Activated CD4-positive, alpha-beta T cell treated with anti-CD3 and anti-CD28 coated beads, Interleukin-2, amount 50 U/mL, for 1 hour (primary cell): Measurements from ENCODE around the gene FASTKD2.
"Not testable (repeated sequence)": the region's sequence is repeated elsewhere in the genome, so short reads cannot be mapped to it uniquely, and the experiment has no call there.

Experiments used
- DNase-seq: peaks from one replicate; pipeline ENCODE4 v3.0.0-alpha.2; 2020

Gene FASTKD2

GRCh38 chr2:206792645-206793044, 27.2 kb downstream of the FASTKD2 start:
- no peak for DNase-seq

GRCh38 chr2:206797376-206797775, 32.0 kb downstream of the FASTKD2 start:
- DNase-seq = no peak

- DNase-seq = no peak
These were observed 32.6 kb downstream of the FASTKD2 start for GRCh38 chr2:206798000-206798399.

GRCh38 chr2:206799083-206799482, 33.7 kb downstream of the FASTKD2 start:
- no peak for DNase-seq

GRCh38 chr2:206800506-206801417, 35.4 kb downstream of the FASTKD2 start:
- peak; percentile 34 for DNase-seq

- no peak for DNase-seq
These were observed 36.2 kb downstream of the FASTKD2 start for GRCh38 chr2:206801418-206802189.

GRCh38 chr2:206802654-206803514, 37.5 kb downstream of the FASTKD2 start:
- no peak for DNase-seq

GRCh38 chr2:206804326-206804725, 38.9 kb downstream of the FASTKD2 start:
- no peak for DNase-seq

GRCh38 chr2:206805887-206806607, 40.6 kb downstream of the FASTKD2 start:
- DNase-seq = no peak

GRCh38 chr2:206807624-206808023, 42.2 kb downstream of the FASTKD2 start:
- DNase-seq = not testable (repeated sequence)

GRCh38 chr2:206812471-206812870, 47.1 kb downstream of the FASTKD2 start:
- not testable (repeated sequence) for DNase-seq

- no peak for DNase-seq
These were observed 49.1 kb downstream of the FASTKD2 start for GRCh38 chr2:206814498-206814897.

GRCh38 chr2:206820807-206821206, 55.4 kb downstream of the FASTKD2 start:
- no peak for DNase-seq

GRCh38 chr2:206823178-206823577, 57.8 kb downstream of the FASTKD2 start:
- DNase-seq = no peak

- DNase-seq = no peak
These were observed 58.7 kb downstream of the FASTKD2 start for GRCh38 chr2:206824087-206824618.

GRCh38 chr2:206824993-206825392, 59.6 kb downstream of the FASTKD2 start:
- DNase-seq = no peak

- DNase-seq = no peak
These were observed 66.1 kb downstream of the FASTKD2 start for GRCh38 chr2:206831442-206831995.

GRCh38 chr2:206832873-206833272, 67.5 kb downstream of the FASTKD2 start:
- no peak for DNase-seq

GRCh38 chr2:206833291-206833690, 67.9 kb downstream of the FASTKD2 start:
- DNase-seq = no peak

- DNase-seq = no peak
These were observed 71.3 kb downstream of the FASTKD2 start for GRCh38 chr2:206836722-206837121.

GRCh38 chr2:206837775-206838174, 72.4 kb downstream of the FASTKD2 start:
- DNase-seq = no peak

- no peak for DNase-seq
These were observed 73.3 kb downstream of the FASTKD2 start for GRCh38 chr2:206838690-206839089.
